Activated naive CD4-positive, alpha-beta T cell treated with anti-CD3 and anti-CD28 coated beads, Interleukin-2, amount 10 ng/mL, durations not matched to agents 7 days and 5 days (primary cell): Measurements from ENCODE around the gene RBP4.
"Not testable (repeated sequence)": the region's sequence is repeated elsewhere in the genome, so short reads cannot be mapped to it uniquely, and the experiment has no call there.

ENCODE experiments used
- CTCF ChIA-PET: fragments of 350-600 bp; sonication (Branson Sonifier 250); formaldehyde crosslinking; loops from one replicate; lab custom pipeline; 2021; ENCODE audit warnings: antibody characterized with exemption; lab: Charles Lee
- DNase-seq: peaks from one replicate; pipeline ENCODE4 v3.0.0-alpha.2; 2020
- H3K27ac Mint-ChIP-seq: one replicate; pipeline ENCODE4 v1.8.0; 2021; ENCODE audit warnings: mild to moderate bottlenecking, moderate library complexity, mixed read lengths
- H3K27me3 Mint-ChIP-seq: one replicate; pipeline ENCODE4 v1.8.0; 2021; ENCODE audit warnings: mild to moderate bottlenecking, mixed read lengths
- H3K36me3 Mint-ChIP-seq: one replicate; pipeline ENCODE4 v1.8.0; 2021; ENCODE audit warnings: mixed read lengths
- H3K4me1 Mint-ChIP-seq: one replicate; pipeline ENCODE4 v1.8.0; 2021; ENCODE audit warnings: mixed read lengths
- H3K4me3 Mint-ChIP-seq: one replicate; pipeline ENCODE4 v1.8.0; 2021; ENCODE audit warnings: mild to moderate bottlenecking, moderate library complexity, mixed read lengths
- H3K9me3 Mint-ChIP-seq: one replicate; pipeline ENCODE4 v1.8.0; 2021; ENCODE audit warnings: mixed read lengths

RBP4 gene

DNA sequence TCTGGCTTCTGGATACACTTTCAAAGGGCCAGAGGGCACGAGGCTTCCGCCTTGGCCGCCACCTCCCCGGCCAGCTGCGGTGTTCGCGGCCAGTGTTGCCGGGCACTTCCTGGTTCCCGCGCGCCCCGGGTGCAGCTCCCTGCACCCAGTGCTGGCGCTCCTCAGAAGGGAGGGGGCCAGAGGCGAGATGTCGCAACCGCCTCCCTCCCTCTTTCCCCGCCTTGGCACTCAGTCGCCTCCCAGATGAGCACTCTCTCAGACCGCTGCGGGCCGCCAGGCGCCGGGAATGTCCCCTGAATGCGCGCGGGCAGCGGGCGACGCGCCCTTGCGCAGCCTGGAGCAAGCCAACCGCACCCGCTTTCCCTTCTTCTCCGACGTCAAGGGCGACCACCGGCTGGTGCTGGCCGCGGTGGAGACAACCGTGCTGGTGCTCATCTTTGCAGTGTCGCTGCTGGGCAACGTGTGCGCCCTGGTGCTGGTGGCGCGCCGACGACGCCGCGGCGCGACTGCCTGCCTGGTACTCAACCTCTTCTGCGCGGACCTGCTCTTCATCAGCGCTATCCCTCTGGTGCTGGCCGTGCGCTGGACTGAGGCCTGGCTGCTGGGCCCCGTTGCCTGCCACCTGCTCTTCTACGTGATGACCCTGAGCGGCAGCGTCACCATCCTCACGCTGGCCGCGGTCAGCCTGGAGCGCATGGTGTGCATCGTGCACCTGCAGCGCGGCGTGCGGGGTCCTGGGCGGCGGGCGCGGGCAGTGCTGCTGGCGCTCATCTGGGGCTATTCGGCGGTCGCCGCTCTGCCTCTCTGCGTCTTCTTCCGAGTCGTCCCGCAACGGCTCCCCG, 34.4 kb downstream of the RBP4 start, which contains the start of gene FFAR4:
Gene FFAR4, plus strand, starts transcription at position 231 of the 842 bp plus-strand sequence. Its CDS starts 56 bp downstream, at position 287.
- Mint-ChIP-seq H3K27me3 (peaks cover 62% of the 10 kb centered on the region), H3K4me3 (no peak within 1 kb of the TSS), H3K36me3 (no peaks in the 10 kb centered on the region), H3K9me3 (no peaks in the 10 kb centered on the region), H3K4me1 (no peaks in the 10 kb centered on the region), H3K27ac (no peak within 1 kb of the TSS)
- CTCF ChIA-PET = interaction anchor here (2.0 kb wide), 1 partner anchor 12 kb away, joined by 5 read pairs; no protein-coding TSS in a partner anchor
- no peak for DNase-seq

DNA sequence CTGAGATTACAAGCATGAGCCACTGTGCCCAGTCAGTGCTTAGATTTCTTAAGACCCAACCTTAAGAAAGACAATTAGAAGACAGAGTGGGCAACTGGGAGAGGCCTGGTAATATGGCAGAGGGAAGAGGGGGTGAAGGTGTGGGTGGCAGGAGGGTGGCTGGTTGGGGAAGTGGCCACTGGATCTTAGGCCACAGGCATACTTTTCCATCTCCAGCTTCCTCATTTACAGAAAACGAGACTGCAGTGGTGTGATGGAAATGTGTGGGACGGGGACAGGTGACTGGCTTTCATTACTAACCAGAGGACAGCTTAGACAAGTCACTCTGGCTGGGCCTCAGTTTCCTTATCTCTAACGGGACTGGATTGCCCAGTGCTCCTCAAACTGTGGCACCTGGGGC, 35.6 kb downstream of the RBP4 start:
- Mint-ChIP-seq H3K27me3 (peaks cover 57% of the 10 kb centered on the region), H3K36me3 (no peaks in the 10 kb centered on the region), H3K9me3 (no peaks in the 10 kb centered on the region), H3K27ac (no peak overlapping the region), H3K4me1 (no peaks in the 10 kb centered on the region), H3K4me3 (no peak overlapping the region)
- CTCF ChIA-PET = interaction anchor here (2.0 kb wide), 1 partner anchor 11 kb away, joined by 5 read pairs; no protein-coding TSS in a partner anchor
- DNase-seq = no peak

DNA sequence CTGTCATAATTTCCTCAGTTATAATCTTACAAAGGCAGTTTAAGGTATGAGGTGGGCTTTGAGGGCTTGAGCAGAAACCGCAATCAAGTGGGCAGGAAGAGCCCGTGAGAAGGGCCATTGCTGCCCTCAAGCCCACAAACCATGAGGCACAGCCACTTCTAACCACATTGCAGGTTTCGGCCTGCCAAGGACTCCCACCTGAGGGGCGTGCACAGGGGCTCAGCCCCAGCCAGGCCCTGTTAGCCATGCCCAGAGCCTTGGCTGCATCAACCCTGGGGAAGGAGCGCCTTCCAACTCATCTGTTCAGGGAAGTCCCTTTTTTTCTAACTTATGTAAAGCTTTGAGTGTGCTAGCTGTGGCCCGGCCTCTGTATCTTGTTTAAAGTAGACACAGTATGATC, 40.5 kb downstream of the RBP4 start:
- H3K4me3 Mint-ChIP-seq = no peak overlapping the region
- CTCF ChIA-PET = no interaction called here
- DNase-seq = no peak
- no peaks in the 10 kb centered on the region for H3K36me3 Mint-ChIP-seq
- no peaks in the 10 kb centered on the region for H3K4me1 Mint-ChIP-seq
- peaks cover 20% of the 10 kb centered on the region for H3K27me3 Mint-ChIP-seq
- H3K27ac Mint-ChIP-seq = no peak overlapping the region
- no peaks in the 10 kb centered on the region for H3K9me3 Mint-ChIP-seq

DNA sequence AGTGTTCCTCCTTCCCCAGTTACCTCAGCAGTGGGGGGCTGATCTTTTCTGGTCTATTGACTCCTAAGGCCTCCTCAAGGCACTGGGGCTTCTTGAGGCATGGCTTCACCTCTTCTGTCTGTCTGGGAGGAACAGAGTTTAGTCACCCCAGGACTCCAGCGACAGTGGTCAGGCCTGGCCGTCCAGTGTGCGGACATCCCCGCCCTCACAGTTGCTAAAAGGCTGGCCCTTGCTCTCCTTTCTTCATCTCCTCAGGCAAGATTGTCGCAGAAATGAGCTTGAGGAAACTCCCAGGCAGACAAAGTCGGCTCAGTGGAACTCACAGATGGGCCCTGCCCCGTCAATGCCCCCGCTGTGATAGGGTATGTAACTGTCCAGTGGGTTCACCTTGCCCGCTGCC, 41.5 kb downstream of the RBP4 start:
- no peak overlapping the region for H3K4me3 Mint-ChIP-seq
- DNase-seq = no peak
- no peaks in the 10 kb centered on the region for H3K4me1 Mint-ChIP-seq
- peaks cover 15% of the 10 kb centered on the region for H3K27me3 Mint-ChIP-seq
- H3K27ac Mint-ChIP-seq = no peak overlapping the region
- CTCF ChIA-PET = no interaction called here
- no peaks in the 10 kb centered on the region for H3K36me3 Mint-ChIP-seq
- no peaks in the 10 kb centered on the region for H3K9me3 Mint-ChIP-seq

DNA sequence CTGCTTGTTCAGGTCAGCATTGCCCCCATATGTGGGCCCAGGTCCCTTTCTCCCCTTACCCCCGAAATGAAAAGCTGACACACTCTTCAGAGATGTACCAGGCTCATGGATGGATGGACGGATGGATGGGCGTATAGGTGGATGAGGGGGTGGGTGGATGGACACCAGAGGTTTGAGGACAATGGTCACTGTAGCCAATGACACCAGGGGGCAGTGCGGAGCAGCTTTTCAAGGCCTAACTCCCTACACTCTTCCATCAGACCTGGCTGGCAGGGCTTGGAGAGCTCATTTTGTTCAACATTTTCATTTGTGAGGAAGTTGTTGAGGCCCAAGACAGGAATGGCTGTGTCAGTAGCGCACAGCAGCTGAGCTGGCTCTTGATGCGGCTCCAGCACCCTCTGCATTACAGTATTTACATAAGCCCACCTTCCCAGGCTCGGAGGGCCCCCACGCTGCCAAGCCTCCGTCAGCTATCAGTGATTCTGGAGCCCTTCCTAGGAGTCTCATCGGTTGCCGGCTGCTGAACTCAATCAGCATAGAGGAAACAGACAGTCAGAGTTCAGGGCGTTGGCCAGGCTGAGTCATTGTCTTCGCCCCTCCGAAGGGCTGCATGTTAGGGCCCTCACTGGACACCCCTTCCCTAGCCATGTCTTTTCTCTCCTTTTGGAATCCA, 46.1 kb downstream of the RBP4 start:
- Mint-ChIP-seq H3K27me3 (peaks cover 11% of the 10 kb centered on the region), H3K4me1 (no peaks in the 10 kb centered on the region), H3K36me3 (no peaks in the 10 kb centered on the region), H3K9me3 (no peaks in the 10 kb centered on the region), H3K4me3 (no peak overlapping the region), H3K27ac (no peak overlapping the region)
- CTCF ChIA-PET = interaction anchor here (0.5 to 2.5 kb wide), 11 partner anchors 8 to 890 kb away, joined by 3 to 22 read pairs (median 5); partner anchors contain the start of gene FFAR4
- DNase-seq = peak; percentile 58

DNA sequence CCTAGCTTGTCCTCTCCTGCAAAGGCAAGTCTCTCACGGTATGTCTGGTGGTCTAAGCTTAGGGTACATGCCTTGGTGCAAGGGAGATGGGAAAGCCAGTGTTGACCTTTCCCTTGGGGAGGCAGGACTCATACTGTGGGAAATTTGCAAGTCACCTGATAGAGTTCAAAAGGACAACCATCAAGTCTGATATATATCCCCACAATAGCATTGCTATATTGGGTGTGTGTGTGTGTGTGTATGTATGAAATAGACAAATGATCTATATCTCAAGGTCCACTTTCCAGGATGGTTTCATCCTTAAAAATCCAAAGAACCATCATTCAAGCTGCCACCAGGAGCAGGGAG, 46.7 kb downstream of the RBP4 start:
- Mint-ChIP-seq H3K4me1 (no peaks in the 10 kb centered on the region), H3K36me3 (no peaks in the 10 kb centered on the region), H3K27me3 (peaks cover 7% of the 10 kb centered on the region), H3K4me3 (no peak overlapping the region), H3K27ac (no peak overlapping the region), H3K9me3 (no peaks in the 10 kb centered on the region)
- DNase-seq = no peak
- CTCF ChIA-PET = interaction anchor here (0.6 to 2.5 kb wide), 9 partner anchors 9 to 890 kb away, joined by 3 to 22 read pairs (median 7); partner anchors contain the start of gene FFAR4

DNA sequence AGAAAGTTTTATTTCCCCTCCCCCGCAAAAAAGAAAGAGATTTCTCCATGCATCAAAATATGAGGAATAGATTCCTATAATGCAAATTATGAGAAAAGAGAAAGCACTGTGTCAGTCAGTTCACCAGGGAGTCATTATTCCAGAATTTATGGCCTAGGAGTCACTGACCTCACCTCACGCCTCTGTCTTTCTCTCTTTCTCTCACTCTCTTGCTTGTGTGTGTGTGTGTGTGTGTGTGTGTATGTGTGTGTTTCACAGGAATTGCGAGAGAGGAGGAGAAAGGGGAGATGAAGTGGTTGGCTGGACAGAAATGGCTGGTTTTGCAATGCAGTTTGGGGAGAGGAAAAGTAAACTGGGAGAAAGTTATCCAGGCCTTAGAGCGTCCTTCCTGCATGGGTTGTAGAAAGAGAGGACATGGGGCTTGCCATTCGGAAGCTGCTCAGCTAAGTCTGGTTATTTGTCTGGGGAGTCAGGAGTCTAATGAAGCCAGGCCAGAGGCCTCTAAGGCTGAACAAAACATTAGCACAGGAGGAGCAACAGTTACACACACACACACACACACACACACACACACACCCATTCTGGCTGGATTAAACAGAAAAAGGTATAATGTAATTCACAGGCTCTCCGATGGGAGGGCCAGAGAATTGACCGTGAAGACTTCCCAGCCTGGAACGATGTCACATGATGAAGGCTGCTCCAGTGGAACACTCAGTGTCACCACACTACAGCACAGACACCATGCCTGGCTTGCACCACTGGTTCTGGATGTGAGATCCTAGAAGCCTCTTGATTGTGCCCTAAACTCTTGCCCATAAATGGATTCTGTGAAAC, 47.3 kb downstream of the RBP4 start:
- CTCF ChIA-PET = interaction anchor here (0.6 to 2.5 kb wide), 8 partner anchors 10 to 369 kb away, joined by 3 to 22 read pairs (median 8); partner anchors contain the start of gene FFAR4
- no peaks in the 10 kb centered on the region for H3K4me1 Mint-ChIP-seq

DNA sequence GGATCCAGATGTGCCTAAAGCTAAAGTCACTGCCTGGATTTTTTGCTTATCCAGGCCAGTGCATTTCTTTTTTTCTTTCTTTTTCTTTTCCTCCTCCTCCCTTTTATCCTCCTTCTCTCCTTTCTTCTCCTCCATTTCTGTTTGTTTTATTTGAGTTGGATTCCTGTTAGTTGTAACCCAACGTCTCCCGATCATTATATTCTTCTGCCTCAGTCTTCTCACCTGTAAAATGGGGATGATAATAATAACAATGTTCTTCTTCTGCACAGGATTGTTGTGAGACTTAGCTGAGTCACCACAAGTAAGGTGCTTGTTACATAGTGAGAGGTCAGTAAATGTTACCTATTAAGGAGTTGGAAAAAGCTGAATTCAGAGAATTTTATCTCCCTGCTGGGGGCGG, 48.3 kb downstream of the RBP4 start:
- Mint-ChIP-seq H3K27ac (no peak overlapping the region), H3K27me3 (peaks cover 7% of the 10 kb centered on the region), H3K4me1 (no peaks in the 10 kb centered on the region), H3K9me3 (no peaks in the 10 kb centered on the region), H3K36me3 (no peaks in the 10 kb centered on the region), H3K4me3 (no peak overlapping the region)
- CTCF ChIA-PET = interaction anchor here (2.5 kb wide), 1 partner anchor 11 kb away, joined by 9 read pairs; no protein-coding TSS in a partner anchor
- DNase-seq = no peak

More for the DNA sequence above, 47.3 kb downstream of the RBP4 start:
- Mint-ChIP-seq H3K27ac (no peak overlapping the region), H3K36me3 (no peaks in the 10 kb centered on the region), H3K4me3 (no peak overlapping the region), H3K27me3 (peaks cover 7% of the 10 kb centered on the region), H3K9me3 (no peaks in the 10 kb centered on the region)
- no peak for DNase-seq

DNA sequence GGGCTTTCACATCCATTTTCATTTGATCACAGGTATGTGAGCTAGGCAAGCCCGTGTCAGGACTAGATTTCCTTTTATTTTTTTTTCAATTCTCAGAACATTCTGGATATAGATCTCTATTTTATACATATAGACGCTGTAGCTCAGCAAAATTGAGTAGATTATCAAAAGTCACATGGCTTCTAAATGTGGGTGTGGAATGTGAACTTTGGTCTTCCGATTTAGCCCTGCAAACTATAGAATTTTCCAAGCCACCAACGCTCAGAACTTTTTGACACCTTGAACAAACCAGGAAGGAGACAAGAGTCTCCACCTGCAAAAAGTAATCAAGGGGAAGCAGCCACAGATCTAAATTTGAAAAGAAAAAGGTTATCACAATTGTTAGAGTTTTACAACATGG, 50.4 kb downstream of the RBP4 start:
- H3K4me1 Mint-ChIP-seq = no peaks in the 10 kb centered on the region
- H3K36me3 Mint-ChIP-seq = no peaks in the 10 kb centered on the region
- CTCF ChIA-PET = interaction anchor here (0.7 kb wide), 1 partner anchor 21 kb away, joined by 4 read pairs; no protein-coding TSS in a partner anchor
- no peak for DNase-seq
- no peaks in the 10 kb centered on the region for H3K9me3 Mint-ChIP-seq
- no peak overlapping the region for H3K27ac Mint-ChIP-seq
- H3K27me3 Mint-ChIP-seq = peaks cover 3% of the 10 kb centered on the region
- no peak overlapping the region for H3K4me3 Mint-ChIP-seq

DNA sequence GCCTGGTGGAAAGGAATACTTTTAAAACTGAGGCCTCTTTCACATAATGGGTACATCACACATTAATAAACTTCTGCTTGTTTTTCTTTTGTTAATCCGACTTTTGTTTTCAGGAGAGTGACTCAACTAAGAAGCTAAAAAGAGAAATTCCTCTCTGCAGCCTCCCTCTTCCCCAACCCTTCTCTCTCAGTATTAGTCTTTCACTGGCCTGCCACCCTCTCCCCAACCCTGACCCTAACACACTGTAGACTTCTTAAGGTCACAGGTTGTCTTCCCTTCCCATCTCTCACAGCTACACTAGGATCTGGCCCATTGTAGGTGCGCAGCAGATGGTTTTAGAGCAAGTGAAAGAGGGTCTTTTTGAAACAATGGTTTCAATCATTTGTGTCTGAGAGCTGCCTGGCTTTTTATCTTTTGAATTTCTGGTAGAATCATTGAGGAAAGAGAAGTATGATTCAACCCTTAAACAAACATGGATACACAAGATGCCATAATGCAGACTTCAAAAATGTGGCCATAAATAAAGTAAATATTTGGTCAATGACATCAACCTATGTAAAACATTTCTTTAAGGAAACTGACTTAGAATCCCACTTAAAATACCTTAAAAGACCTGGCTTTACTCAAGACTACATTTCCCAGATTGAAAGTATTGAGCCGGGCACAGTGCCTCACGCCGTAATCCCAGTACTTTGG, 52.5 kb downstream of the RBP4 start:
- DNase-seq = no peak
- CTCF ChIA-PET = no interaction called here
- no peaks in the 10 kb centered on the region for H3K27me3 Mint-ChIP-seq
- no peaks in the 10 kb centered on the region for H3K9me3 Mint-ChIP-seq
- H3K4me1 Mint-ChIP-seq = no peaks in the 10 kb centered on the region
- no peak overlapping the region for H3K27ac Mint-ChIP-seq
- H3K4me3 Mint-ChIP-seq = no peak overlapping the region
- no peaks in the 10 kb centered on the region for H3K36me3 Mint-ChIP-seq

DNA sequence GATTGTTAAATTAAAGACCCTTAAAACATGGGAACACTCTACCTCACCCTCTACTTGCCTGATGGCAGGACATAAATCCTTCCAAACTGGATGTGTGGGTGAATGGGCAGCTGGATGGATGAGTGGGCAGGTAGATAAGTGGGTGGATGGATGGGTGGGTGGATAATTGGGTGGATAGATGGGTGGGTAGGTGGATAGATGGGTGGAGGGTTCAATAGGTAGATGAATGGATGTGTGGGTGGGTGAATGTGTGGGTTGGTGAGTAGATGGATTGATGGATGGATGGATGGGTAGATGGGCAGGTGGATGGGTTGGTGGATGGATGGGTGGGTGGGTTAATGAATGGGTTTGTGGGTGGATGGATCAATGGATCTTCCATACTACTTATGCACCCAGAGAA, 53.5 kb downstream of the RBP4 start:
- DNase-seq = no peak
- H3K9me3 Mint-ChIP-seq = no peaks in the 10 kb centered on the region
- H3K4me1 Mint-ChIP-seq = peaks cover under 1% of the 10 kb centered on the region
- H3K4me3 Mint-ChIP-seq = no peak overlapping the region
- peaks cover 8% of the 10 kb centered on the region for H3K27me3 Mint-ChIP-seq
- CTCF ChIA-PET = no interaction called here
- H3K27ac Mint-ChIP-seq = no peak overlapping the region
- H3K36me3 Mint-ChIP-seq = no peaks in the 10 kb centered on the region

DNA sequence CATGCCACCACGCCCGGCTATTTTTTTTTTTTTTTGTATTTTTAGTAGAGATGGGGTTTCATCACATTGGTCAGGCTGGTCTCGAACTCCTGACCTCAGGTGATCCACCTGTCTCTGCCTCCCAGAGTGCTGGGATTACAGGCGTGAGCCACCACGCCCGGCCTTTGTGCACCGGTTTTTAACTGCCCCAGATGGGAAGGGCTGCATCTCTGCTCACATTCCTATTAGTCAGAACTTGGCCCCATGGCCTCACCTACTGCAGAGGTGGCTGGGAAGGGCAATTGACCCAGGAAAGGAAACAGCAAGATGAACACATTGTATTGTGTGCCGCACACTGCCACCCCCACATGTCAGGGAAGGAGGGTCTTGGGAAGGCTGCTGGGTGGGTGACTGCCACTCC, 54.0 kb downstream of the RBP4 start:
- DNase-seq, H3K9me3 Mint-ChIP-seq, H3K36me3 Mint-ChIP-seq, H3K4me1 Mint-ChIP-seq, H3K4me3 Mint-ChIP-seq, H3K27ac Mint-ChIP-seq, CTCF ChIA-PET: not testable (repeated sequence)
- H3K27me3 Mint-ChIP-seq = peaks cover 13% of the 10 kb centered on the region

DNA sequence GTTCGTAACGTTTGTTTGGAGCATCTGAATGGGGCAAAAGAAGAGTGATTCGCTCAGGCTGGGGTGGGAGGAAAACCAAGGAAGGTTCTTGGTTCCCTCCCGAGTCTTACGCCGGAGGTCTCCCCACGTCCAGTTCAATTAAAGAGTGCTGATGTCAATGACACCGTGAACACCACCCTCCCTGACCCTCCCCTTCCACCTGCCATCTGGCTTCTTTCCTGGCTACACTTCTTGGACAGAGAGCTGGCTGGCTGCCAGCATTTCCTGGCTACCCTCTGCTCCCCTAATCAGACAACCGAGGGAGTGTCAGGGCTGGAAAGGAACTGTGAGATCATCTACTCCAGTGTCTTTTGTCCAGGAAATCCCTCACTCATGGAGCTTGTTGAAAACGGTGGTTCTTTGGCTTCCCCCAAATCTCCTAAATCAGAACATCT, 58.7 kb downstream of the RBP4 start:
- Mint-ChIP-seq H3K4me1 (peaks cover 2% of the 10 kb centered on the region), H3K27ac (no peak overlapping the region), H3K9me3 (no peaks in the 10 kb centered on the region), H3K27me3 (peaks cover 22% of the 10 kb centered on the region), H3K36me3 (no peaks in the 10 kb centered on the region), H3K4me3 (no peak overlapping the region)
- CTCF ChIA-PET = interaction anchor here (1.1 to 1.5 kb wide), 3 partner anchors 14 to 185 kb away, joined by 3 read pairs; no protein-coding TSS in a partner anchor
- no peak for DNase-seq
